HS-5 (cell line): ENCODE data around the gene LPIN3.

Experiments
- DNase-seq: peaks from one replicate; pipeline ENCODE4 v3.0.0-alpha.2; 2012; ENCODE audit warnings: low read depth

The LPIN3 gene

DNA sequence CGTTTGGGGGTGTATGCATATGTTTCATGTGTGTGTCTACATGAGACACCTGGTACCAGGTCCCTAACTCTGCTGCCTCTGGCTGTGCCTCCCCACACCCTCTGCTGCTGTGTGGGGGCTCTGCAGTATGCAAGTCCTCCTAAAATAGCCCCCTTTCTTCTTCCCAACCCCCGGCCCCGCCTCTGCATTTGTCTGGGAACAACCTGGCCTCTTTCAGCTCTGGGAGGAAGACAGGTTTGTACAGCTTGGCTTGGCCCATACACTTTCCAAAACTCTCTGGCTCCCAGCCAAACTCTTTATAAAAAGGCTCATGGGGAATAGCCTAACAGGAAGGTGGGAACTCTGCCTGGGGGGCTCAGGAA, 53.1 kb downstream of the LPIN3 start:
- no peak for DNase-seq

DNA sequence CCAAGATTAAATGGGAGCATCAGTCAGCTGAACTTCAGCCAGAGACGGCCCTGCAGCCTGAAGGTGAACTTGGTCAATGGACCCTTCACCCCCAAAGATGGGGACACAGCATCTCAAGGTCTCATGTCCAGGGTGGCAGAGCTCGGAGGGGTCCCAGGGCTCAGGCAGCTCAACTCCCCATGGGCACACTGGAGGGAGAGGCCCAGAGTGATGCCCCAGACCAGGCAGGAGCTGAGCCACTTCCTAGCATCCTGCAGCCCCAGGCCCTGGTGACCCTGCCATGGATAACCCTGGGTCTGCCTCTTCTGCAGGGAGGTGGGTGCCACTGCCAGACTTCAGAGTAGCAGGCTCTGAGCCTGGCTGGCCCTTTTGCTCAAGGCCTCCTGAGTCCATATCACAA, 53.5 kb downstream of the LPIN3 start:
- DNase-seq = no peak

DNA sequence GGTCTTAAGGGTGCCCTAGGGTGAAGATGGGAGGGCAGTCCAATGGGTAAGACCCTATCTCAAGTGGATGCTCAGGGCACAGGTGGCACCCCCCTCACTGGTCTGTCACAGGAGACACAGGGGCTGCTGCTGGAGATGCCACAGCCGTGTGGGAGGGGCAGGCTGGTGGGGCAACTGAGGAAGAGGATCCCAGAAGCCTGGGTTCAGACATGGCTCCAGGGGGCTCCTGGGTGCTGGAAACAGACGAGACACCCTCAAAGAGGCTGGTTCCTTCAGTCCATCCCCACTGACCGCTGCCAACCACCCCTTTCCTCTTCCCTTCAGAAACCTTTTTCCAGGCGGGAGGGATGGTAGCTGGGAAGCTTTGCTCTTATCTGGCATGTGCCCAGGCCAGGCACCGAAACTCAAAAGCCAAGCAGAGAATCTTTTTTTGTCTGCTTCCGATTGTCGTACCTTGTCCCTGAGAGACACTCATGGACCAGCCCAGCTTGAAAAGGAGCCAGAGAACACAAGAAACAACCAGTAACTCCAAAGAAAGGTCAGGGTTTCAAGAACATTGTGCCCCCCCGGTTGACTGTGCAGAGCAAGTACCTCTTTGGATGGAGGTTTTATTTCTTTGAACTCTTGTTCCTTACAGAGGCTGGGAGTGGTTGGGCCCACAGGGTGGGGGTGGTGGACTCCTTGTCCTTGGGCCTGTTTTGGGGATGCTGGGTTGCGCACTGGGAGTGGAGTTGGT, 54.5 kb downstream of the LPIN3 start:
- no peak for DNase-seq

DNA sequence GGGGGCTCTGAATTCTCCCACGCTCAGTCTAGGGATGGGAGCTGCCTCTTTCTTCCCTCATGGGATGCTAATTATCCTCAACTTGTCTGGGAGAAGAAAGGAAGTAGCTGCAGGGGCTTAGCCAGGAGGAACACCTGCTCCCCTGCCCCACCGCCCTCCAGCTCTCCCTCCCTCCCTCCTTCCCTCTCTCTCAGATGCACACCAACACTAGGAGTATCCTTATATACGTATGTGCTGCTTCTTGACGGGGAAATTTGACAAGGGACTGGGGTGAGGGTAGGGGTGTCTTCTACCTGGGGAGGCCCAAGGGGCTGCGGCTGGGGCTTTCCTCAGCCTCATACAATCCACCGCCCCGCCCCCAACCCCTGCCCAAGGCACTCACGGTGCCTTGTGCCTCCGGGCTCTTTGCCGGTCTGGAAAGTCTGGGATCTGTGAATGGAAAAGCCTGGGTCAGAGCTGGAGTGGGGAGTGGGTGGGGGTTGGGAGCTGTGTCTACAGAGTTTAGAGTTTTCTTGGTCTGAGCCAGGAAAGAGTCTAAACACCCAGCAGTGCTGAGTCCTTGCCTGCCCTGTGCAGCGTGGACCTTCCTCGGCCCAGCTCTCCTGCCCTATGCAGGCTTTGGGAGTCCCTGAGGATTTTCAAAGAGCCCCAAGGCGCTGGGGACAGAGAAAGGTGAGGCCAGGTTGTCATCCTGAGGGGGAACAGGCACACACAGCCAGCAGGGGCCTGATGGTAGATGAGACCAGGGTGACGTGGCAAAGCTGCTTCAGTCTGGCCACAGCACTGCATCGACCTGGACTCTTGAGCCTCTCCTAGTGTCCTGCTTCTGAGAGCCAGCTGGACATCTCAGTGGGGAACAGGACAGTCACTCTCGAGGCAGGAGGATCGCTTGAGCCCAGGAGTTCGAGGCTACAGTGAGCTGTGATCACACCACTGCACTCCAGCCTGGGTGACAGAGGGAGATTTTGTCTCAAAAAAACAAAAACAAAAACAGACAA, 55.3 kb downstream of the LPIN3 start:
- no peak for DNase-seq

DNA sequence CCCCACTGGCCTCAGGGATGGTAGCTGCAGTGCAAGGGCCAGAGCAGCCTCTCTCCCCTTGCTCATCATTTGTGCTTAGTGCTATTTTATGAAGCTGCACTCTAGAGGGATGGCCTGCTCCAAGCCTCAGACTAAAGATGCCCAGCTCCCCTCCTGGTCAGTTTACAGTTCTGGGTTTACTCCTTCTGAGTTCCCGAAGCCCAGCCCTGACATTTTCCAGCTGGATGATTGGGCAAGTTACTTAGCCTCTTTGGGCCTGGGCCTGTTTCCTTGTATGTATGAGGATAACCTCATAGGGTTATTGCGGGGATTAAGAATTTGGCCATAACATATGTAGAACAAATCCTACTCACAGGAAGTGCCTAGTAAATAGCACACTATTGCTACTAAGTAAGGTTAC, 57.8 kb downstream of the LPIN3 start:
- no peak for DNase-seq

DNA sequence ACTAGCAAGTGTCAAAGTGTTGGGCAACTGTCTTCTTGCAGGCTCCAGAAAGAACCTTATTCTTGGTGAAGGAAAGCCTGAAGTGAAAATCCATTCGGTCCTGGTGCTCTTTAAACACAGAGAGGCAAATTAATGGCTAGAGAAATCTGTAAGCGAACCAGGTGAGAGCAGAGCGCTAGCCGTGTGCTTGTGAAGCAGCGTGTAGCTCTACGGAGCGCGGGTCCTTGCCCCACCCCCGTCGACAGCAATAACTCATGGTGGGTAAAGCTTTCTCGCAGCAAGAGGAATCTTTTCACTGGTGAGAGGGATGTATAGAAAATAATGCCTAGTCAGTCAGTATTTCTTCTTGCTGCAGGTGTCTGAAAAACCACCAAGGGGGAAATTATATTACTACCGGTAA, 63.0 kb downstream of the LPIN3 start:
- DNase-seq = no peak

DNA sequence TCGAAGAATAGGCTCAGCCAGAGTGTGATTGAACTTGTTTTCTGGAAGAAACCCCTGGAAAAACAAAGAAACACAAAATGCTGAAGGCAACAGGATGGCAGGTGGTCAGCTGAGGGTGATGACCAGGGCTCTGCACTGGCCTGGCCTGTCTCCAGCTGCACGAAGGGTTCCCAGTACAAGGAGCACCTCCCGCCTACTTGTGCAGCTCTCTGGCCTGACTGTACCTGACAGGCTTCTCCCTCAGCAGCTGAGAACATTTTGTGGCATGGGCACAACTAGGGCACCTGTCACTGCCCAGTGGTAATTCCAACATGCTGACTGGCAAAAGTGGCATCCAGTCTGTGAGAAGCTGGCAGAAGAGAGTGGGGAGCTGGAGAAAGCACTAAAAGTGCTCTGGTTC, 64.8 kb downstream of the LPIN3 start:
- DNase-seq = no peak

DNA sequence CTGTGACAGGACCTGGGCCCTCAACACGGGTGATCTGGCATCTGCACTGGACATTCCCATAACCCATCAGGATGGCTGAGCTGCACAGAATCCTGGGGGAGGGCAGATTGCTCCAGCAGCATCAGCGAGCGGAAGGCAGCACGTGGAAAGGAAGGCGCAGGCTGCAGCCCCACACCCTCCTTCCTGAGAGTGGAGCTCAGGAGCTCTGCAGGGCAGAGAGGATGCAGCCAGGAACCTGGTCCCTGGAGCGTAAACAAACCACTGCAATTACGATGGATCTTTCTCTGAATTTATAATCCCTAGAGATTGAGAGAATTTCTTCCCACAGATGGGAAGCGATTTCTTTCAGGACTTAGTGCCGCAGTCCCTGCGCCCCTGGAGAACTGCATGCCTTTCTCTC, 65.7 kb downstream of the LPIN3 start:
- no peak for DNase-seq

DNA sequence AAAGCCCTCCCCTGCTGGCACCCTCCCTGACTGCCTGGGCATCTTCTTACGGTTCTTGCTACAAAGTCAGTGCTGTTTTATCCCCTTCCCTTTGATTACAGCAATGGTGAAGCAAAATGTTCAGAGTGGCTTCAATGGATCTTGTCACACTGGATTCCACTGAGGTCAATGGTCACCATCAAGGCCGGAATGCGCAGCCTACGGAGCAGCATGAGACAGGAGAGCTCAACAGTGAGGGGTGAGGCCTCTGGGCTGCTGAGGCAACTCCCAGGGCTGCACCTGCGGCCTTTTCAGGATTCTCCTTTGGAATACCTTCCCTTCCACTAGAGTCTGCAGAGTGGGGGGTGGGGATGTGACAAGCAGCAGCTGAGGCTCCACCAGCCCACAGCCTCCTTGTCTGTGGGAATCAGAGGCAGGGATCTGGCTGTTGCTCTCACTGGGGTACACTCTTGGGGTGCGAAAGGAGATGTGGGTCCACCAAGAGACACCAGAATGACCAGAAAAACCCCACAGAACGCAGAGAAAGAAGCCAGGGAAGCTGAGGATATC, 66.3 kb downstream of the LPIN3 start:
- no peak for DNase-seq

DNA sequence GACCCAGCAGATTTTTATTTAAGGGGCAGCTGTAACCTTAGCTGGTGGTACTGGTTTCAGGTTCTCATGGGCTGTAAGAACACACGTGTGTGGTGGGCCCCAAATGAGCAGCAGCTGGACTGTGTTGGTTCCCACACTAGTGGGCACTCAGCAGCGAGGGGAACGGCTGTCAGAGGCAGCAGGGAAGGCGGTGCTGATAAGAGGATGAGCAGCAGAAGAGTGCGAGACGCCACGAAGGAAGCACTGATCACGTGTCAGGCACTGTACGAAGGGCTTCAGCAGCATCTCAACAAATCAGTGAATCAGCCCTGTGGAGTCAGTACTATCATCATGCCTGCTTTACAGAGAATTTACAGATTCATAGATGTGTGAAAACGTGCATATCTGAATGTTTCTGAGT, 67.0 kb downstream of the LPIN3 start:
- no peak for DNase-seq

DNA sequence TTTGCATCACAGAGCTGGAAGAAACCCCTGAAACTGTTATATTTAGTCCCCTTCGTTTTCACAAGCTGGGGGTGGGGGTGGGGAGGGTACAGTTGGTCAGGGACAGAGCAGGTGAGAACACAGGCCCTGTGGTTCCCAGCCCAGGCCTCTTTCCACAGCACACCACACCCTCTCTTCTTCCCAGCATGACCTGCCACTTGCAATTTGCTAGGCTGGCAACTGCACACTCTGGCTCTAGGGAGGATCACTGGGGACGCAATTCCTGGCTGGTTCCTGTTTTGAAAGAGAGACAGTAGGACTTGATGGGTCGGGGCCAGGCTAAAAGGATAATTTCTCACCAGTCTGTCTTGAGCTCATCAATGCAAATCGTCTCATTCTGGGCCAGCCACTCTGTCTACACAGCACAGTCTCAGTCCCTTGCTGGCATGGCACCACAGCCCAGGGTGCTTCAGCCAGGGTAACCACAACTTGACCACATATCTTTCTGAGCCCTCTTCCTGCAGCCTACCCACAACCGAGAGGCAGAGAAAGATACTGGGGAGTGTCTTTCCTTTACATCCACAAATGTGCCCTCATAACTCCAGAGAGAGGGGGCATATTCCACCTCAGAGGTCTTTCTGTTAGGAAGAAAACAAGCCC, 67.7 kb downstream of the LPIN3 start:
- no peak for DNase-seq

DNA sequence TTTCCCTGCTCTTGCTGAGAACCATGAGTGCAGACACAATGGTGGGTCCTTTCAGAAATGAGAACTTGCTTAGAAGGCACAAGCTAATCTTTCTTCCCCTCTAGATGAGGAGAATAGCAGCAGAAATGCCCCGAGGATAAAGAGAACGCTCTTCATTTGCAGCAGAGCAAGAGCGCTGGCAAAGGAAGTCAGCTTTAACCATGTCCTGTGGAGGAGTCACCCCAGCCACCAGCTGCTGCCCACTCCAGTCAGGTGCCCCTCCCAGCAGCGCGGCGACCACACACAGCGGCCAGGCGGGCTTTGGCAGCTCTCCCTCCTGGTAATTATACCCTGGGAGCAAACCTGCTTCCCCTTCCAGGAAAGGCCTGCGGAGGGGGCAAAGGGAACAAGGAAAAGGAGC, 68.4 kb downstream of the LPIN3 start:
- DNase-seq = no peak
